Hippocampal formation (tissue), 2 donors: ENCODE data around the gene RGS19.

ENCODE experiments used
- DNase-seq, 2 donors: peaks; one replicate each; lab custom pipeline; 2025; lab: John Stamatoyannopoulos, UW

Gene RGS19

GRCh38 chr20:64048402-64049044 lies 30.8 kb downstream of the RGS19 start:
- no peak for DNase-seq

DNA sequence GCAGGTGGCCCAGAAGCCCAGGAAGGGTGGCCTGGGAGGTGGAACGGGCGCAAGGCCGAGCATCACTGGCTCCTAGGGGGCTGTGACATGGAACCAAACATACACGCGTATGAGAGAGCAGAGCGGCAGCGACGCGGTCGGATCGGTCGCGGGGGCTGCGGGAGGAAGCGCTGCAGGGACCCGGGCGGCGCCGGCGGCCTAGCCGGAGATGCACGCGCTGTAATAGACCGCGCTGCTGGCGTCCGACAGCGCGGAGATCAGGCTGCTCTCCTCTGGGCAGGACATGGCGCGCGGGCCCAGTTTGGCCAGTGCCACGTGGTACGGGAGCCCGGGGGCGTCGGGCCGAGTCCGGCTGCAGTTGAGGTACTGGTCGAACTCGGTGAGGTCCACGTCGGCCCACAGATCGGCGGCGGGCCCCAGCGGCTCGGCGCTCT lies 31.3 kb downstream of the RGS19 start:
- no peak for DNase-seq

- DNase-seq, result no peak
These were observed 32.3 kb downstream of the RGS19 start for GRCh38 chr20:64047046-64047389.

GRCh38 chr20:64045346-64046011 lies 33.8 kb downstream of the RGS19 start:
- no peak for DNase-seq

DNA sequence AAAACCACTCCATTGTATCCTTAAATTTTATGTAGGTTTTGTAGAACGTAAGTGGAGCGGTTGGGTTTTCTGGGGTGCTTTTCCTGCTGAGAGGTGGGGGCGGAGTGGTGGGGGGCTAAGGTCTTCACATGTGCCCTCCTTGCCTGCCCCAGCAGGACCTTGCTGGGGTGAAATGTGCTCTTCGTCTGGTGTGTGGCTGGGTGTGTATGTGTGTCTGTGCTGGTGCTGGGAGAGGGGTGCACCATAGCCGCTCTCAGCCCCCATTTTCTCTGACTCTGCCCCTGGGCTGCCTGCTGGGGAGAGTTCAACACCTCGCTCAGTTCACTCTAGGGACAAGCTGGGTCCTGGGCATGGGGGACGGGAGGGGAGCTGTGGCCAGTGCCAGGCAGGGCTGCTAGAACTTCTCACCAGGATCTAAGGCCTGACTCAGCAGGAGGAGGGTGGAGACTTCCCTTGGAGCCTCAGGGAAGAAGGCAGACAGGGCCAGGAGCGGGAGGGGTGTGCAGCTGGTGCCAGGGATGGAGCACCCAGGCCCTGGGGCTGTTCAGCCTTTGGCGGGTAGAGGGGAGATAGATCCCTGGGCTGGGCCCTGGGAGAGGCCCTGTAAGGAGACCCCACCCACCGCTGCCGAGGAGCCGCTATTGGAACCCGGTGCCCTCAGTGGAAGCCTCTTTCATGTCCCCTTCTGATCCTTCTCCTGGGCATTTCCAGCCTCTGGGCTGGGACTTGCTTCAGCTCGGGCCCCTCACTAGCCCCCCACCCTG lies 34.7 kb downstream of the RGS19 start:
- no peak for DNase-seq

DNA sequence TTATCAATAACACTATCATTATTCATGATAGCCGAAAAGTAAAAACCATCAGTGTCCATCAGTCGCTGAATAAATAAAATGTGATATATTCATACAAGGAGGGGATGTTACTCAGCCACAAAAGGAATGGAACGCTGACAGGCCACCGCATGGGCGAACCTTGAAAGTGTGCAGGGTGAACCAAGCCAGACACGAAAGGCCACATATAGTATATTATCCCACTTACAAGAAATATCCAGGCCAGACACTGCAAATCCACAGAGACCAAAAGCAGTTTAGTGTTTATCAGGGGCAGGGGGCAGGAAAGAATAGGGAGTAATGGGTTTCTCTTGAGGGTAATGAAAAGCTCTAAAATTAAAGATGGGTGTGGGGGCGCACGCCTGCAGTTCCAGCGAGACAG lies 35.5 kb downstream of the RGS19 start:
- DNase-seq, result no peak

DNA sequence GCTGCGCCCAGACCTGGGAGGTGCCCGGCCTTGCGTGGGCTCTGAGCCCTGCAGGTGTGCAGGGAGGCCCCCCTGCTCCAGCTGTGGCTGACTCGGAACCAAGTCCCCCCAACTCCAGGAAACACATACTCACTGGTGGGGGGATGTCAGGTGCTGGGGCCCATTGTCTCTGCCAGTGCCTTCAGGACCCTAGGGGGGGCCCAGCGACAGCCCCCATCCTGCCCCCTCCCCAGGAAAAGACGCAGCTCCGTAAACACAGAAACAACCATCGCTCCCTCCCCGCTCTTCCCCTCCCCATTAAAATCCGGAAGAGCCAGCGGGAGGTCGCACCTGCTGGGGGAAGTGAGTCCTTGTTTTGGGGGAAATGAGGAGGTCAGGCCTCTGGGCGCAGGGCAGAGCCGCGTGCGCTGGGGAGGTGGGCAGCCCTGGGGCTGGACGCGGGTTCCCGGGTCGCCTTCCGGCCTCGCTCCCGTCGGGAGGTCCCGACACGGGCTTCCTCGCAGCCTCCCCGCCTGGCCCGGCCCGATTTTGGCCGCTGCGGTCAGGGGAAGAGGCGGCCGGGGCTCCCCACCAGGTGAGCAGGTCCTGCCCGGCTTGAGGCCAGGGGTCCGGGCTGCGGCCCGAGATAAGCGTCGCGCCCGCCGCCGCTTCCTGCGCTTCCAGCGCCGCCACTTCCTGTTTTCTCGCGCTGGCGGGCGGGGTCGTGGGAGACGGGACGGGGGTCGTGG lies 37.1 kb downstream of the RGS19 start:
- no peak for DNase-seq

GRCh38 chr20:64041781-64042053 lies 37.6 kb downstream of the RGS19 start:
- DNase-seq, result no peak

DNA sequence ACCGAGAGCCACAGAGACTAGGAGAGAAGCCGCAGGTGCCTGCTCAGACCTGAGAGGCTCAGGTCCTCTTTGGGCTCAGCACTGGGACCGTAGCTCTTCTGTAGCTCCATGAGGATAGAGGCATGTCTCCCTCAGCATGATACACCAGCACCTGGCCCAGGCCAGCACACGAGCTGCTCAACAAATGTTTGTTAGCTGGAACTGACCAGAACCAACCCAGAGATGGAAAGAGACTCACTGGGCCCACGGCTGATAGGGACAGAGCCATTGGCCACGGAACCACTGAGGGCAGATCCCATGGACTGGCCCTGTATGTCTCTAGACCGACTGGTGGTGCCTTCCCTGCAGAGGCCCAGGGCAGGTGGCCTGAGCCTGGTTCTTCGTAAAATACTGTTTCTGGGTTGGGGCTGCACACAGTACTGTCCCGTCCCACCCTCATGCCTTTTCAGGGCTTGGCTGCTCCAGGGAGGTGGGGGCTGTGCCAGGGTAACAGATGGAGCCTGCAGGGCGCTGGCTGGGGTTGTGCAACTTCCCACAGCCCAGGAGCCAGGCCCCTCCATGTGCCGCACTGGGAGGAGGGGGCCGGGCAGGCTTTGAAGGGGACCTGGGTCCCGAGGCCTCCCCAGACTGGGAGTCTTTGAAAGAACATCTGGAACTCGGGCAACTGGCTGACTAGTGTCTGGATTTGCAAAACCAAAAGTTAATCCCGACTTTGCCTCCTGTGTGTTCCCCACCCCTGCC lies 38.1 kb downstream of the RGS19 start:
- DNase-seq, result no peak

DNA sequence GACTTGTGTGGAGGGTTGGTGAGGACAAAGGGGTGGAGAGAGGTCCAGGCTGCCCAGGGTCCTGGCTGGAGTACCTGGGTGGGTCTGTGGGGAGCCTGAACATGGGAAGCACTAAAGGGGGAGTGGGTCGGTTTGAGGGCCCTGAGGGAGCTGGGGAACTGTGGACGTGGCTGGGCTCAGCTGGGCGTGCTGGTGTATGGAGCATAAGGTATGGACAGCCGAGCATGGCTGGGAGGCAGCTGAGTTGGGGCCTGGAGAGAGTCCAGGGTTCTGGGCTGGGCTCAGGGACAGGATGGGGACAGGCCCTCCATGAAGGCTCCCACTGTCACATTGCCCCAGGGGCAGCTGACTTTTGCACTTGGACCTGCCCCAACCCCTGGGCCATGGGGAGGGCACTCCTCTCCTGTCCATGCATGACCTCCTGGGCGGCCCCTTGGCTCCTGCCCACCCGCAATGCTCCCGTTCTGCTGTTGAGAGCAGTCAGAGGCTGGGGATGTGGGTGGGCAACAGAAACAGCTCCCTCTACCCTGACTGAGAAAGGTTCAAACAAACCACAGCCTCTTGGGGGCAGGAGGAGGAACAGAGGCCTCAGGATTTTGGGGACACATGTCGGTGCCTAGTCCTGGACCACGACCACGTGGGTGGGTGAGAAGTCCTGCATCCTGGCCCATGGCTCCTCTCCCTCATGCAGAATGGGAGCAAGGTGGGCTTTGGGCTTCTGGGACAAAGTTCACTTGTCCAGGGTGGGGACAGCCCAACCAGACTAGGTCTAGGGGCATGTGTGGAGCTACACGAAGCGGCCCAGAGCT lies 38.9 kb downstream of the RGS19 start:
- no peak for DNase-seq

GRCh38 chr20:64039293-64040160 lies 39.8 kb downstream of the RGS19 start:
- no peak for DNase-seq

DNA sequence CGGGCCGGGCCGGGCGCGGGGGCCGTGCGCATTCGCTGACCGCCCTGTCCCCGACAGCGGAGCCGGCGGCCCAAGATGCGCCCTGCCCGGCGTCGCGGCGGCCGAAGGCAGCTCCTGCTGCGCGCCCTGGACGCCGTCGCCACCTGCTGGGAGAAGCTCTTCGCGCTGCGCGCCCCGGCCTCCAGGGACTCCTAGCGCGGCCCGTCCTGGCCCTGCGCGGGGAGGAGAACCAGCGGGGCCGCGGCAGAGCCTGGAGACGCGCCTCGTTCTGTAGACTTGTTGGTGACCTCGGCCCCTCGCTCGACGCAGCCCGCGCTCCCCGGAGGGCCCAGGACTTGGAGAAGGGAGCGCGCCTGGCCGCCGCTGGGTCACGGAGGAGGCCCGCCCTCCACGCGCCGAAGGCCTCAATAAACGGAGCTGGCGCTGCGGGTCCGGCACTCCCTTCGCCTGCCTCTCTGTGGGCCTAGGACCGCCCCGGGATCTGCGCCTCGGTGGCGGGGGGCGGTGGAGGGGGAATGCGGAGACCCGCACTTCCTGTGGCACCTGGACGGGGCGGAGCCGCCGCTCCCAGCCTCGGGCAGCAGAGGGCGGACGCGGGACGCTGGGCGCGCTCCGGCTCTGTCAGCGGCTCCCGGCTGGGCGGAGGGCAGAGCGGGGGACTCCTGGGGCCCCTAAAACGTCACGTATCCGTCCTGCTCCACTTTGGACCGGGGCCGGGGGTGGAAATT lies 40.6 kb downstream of the RGS19 start:
- peak in 1 of 2 donors; percentile 17 for DNase-seq

- DNase-seq, result no peak
These were observed 41.1 kb downstream of the RGS19 start for GRCh38 chr20:64038224-64038564.

- DNase-seq, result no peak
These were observed 41.7 kb downstream of the RGS19 start for GRCh38 chr20:64037498-64038213.

DNA sequence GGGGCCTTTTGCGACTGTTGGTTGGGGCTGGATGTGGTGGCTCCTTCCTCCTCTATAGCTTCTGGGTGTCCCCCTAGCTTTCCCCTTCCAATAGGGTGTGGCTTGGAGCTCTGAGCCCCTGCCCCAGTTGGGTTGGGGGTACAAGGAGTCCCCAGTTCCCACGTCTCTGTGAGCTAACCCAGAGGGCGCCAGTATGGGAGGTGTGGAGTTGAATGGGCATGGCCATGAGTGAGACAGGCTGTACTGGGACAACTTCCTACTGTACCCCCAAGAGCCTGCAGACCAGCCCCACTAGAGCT lies 42.2 kb downstream of the RGS19 start:
- DNase-seq, result no peak

- DNase-seq, result no peak
These were observed 42.7 kb downstream of the RGS19 start for GRCh38 chr20:64036346-64037198.

GRCh38 chr20:64035933-64036345 lies 43.4 kb downstream of the RGS19 start, which contains the start of gene C20orf204:
Gene C20orf204 (plus strand): TSS chr20:64036182. CDS start chr20:64036324, 142 bp downstream.
- no peak for DNase-seq
